IMR-90 (cell line): ENCODE measurements around the gene SLC24A3. TPM values are rescaled to one million over a fixed set of nuclear protein-coding genes. Genes with fewer than 3 reads are reported as not detected.

Experiments used
- ATAC-seq: fragments of 200-7000 bp; cut with Tn5 transposase; 2 replicates; pipeline ENCODE4 v1.9.1; 2020; ENCODE audit warnings: low read depth, mild to moderate bottlenecking, moderate library complexity
- BruUV-seq: library from RNA; stranded (reverse); fragments of 400-500 nt; replicated peaks from 2 replicates; lab custom pipeline; 2021; lab: Mats Ljungman, UMichigan
- CTCF ChIA-PET: fragments of 300-600 bp; formaldehyde crosslinking; extraction: SDS; loops from one replicate; lab custom pipeline; 2021; ENCODE audit warnings: antibody characterized with exemption; lab: Yijun Ruan, JAX
- POLR2A ChIA-PET: fragments of 300-600 bp; sonication (Branson Sonifier 250); formaldehyde crosslinking; loops from one replicate; lab custom pipeline; 2022; ENCODE audit warnings: antibody characterized with exemption; ENCODE audit not compliant: unreplicated experiment; lab: Charles Lee
- DNase-seq: peaks from one replicate; pipeline ENCODE4 v3.0.0; 2013
- H2AFZ ChIP-seq: replicated peaks from 2 replicates; pipeline ENCODE3; 2013; ENCODE audit warnings: low read length, mild to moderate bottlenecking; ENCODE audit not compliant: poor library complexity
- H2AK5ac ChIP-seq: 2 replicates; pipeline ENCODE4 v1.6.1; 2013; ENCODE audit warnings: low read depth, low read length, inconsistent platforms
- H2AK9ac ChIP-seq: replicated peaks from 2 replicates; pipeline ENCODE3; 2013; ENCODE audit warnings: mild to moderate bottlenecking, low read depth, low read length, moderate library complexity; ENCODE audit not compliant: poor library complexity
- H2BK120ac ChIP-seq: 2 replicates; pipeline ENCODE4 v1.6.1; 2013; ENCODE audit warnings: low read depth, low read length, inconsistent platforms
- H2BK15ac ChIP-seq: 3 replicates; pipeline ENCODE4 v1.6.1; 2013; ENCODE audit warnings: low read depth, low read length, inconsistent platforms
- H2BK20ac ChIP-seq: 2 replicates; pipeline ENCODE4 v1.6.1; 2013; ENCODE audit warnings: low read depth, mild to moderate bottlenecking, inconsistent platforms, low read length, moderate library complexity
- H2BK5ac ChIP-seq: 2 replicates; pipeline ENCODE4 v1.6.1; 2013; ENCODE audit warnings: mild to moderate bottlenecking, low read depth, low read length, inconsistent platforms; ENCODE audit not compliant: poor library complexity, severe bottlenecking
- H3K14ac ChIP-seq: replicated peaks from 2 replicates; pipeline ENCODE4 v1.6.1; 2013; ENCODE audit warnings: low read depth, low read length, inconsistent platforms
- H3K18ac ChIP-seq: 2 replicates; pipeline ENCODE4 v1.6.1; 2013; ENCODE audit warnings: low read depth, low read length, control low read depth
- H3K23ac ChIP-seq: 2 replicates; pipeline ENCODE4 v1.6.1; 2013; ENCODE audit warnings: low read depth, low read length, inconsistent platforms
- H3K27ac ChIP-seq: 2 replicates; pipeline ENCODE4 v1.5.1; 2013; ENCODE audit warnings: mild to moderate bottlenecking, control low read depth, low read length; ENCODE audit not compliant: insufficient read depth
- H3K27me3 ChIP-seq: 2 replicates; pipeline ENCODE4 v1.6.1; 2013; ENCODE audit warnings: low read length; ENCODE audit not compliant: control insufficient read depth, insufficient read depth
- H3K36me3 ChIP-seq: 2 replicates; pipeline ENCODE4 v1.6.1; 2013; ENCODE audit warnings: low read length, mixed read lengths; ENCODE audit not compliant: control insufficient read depth, insufficient read depth
- H3K4ac ChIP-seq: 2 replicates; pipeline ENCODE4 v1.6.1; 2013; ENCODE audit warnings: low read depth, low read length, inconsistent platforms
- H3K4me1 ChIP-seq: 2 replicates; pipeline ENCODE4 v1.6.1; 2013; ENCODE audit warnings: low read length, mixed read lengths; ENCODE audit not compliant: control insufficient read depth, insufficient read depth
- H3K4me2 ChIP-seq: 2 replicates; pipeline ENCODE4 v1.6.1; 2013; ENCODE audit warnings: low read depth, mild to moderate bottlenecking, control low read depth, low read length, moderate library complexity
- H3K4me3 ChIP-seq: 2 replicates; pipeline ENCODE4 v1.5.1; 2013; ENCODE audit warnings: low read depth, mild to moderate bottlenecking, control low read depth, low read length, moderate library complexity; ENCODE audit not compliant: insufficient read depth
- H3K56ac ChIP-seq: 2 replicates; pipeline ENCODE4 v1.6.1; 2013; ENCODE audit warnings: low read length, inconsistent platforms; ENCODE audit not compliant: insufficient read depth; ENCODE audit errors: extremely low read depth
- H3K79me1 ChIP-seq, 2 experiments: 2 replicates each; pipeline ENCODE4 v1.6.1; 2013; ENCODE audit warnings: low read length in 2 of 2, inconsistent platforms in 1 of 2, low read depth in 1 of 2
- H3K9ac ChIP-seq: 2 replicates; pipeline ENCODE4 v1.6.1; 2013; ENCODE audit warnings: low read depth, low read length, control low read depth
- H3K9me1 ChIP-seq: 2 replicates; pipeline ENCODE4 v1.6.1; 2013; ENCODE audit warnings: low read length, inconsistent platforms; ENCODE audit not compliant: insufficient read depth
- H3K9me3 ChIP-seq: 2 replicates; pipeline ENCODE4 v1.6.1; 2013; ENCODE audit warnings: low read length; ENCODE audit not compliant: control insufficient read depth, insufficient read depth
- H4K20me1 ChIP-seq: 2 replicates; pipeline ENCODE4 v1.6.1; 2013; ENCODE audit warnings: low read length, inconsistent platforms; ENCODE audit not compliant: insufficient read depth
- H4K5ac ChIP-seq: 2 replicates; pipeline ENCODE4 v1.6.1; 2013; ENCODE audit warnings: mild to moderate bottlenecking, low read depth, low read length, control low read depth
- H4K8ac ChIP-seq, 2 experiments: 2 replicates each; pipeline ENCODE4 v1.6.1; 2013; ENCODE audit warnings: low read depth in 2 of 2, low read length in 2 of 2, control low read depth in 1 of 2, inconsistent platforms in 1 of 2
- H4K91ac ChIP-seq: 2 replicates; pipeline ENCODE4 v1.6.1; 2013; ENCODE audit warnings: low read depth, low read length, inconsistent platforms; ENCODE audit not compliant: insufficient read depth
- BHLHE40 ChIP-seq: fragments of 150-350 bp; IDR thresholded peaks from 2 replicates; pipeline ENCODE4 v1.6.1; 2016; ENCODE audit warnings: mild to moderate bottlenecking, low read depth, low read length
- CEBPB ChIP-seq: IDR thresholded peaks from 2 replicates; pipeline ENCODE4 v1.6.1; 2012; ENCODE audit warnings: low read depth, low read length, improper control_type of control experiment
- CHD1 ChIP-seq: IDR thresholded peaks from 2 replicates; pipeline ENCODE4 v1.6.1; 2012; ENCODE audit warnings: low read depth, low read length, improper control_type of control experiment
- WGBS, 2 experiments: methylation state at CpG; one replicate each; pipeline versions ENCODE4 v1.1.5 to v1.1.7; 2013; ENCODE audit warnings: missing lambda C conversion rate in 2 of 2; ENCODE audit not compliant: insufficient read length in 1 of 2; ENCODE audit errors: extremely low coverage in 2 of 2; 5-methylcytosine and 5-hydroxymethylcytosine counted together
- dilution Hi-C: fragments of 300-500 bp; cut with HindIII; formaldehyde crosslinking; loops from one replicate; pipeline ENCODE4 v1.14.3; 2018; ENCODE audit warnings: low sequenced_read_pairs; ENCODE audit not compliant: unreplicated experiment
- in situ Hi-C: fragments of 300-500 bp; cut with MboI; formaldehyde crosslinking; loops from 3 replicates; pipeline ENCODE4 v1.14.3; 2019; ENCODE audit warnings: low sequenced_read_pairs, inconsistent platforms, mixed read lengths
- intact Hi-C: fragments of 100-400 bp; cut with micrococcal nuclease; formaldehyde crosslinking; loops from 2 replicates; pipeline ENCODE4 v1.10.0; 2022
- polyA plus RNA-seq, 3 experiments: library from polyadenylated mRNA; depleted of rRNA; stranded (reverse); fragments of >200 nt; gene quantifications; 2 replicates each; pipeline ENCODE4 v1.2.3, GENCODE V29; 2012; ENCODE audit warnings: low replicate concordance in 1 of 3
- total RNA-seq: library from RNA; depleted of rRNA; stranded (reverse); fragments of >200 nt; gene quantifications from 2 replicates; pipeline ENCODE4 v1.2.3, GENCODE V29; 2012

SLC24A3 gene
- total and polyA plus RNA-seq, 2 of the 4 experiments (the other 2 are of a cell fraction) = not detected

DNA sequence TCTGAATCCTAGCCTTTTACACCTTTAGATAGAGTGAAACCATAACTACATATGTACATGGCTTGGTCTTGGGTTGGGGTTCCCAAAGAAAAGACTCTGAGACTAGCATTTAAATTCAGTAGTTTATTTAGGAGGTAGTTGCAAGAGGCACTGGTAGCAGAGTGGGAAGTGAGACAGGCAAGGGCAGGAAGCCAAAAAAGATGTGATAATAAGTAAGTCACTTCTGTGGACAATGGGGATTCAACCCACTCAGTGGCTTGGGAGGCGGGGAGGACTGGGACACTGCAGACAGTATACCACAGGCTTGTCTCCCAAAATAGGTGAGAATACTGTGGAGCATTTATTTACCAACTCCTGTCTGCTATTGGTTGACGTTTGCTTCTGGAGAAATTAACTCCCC is 131.9 kb downstream of the SLC24A3 start:
- Histone ChIP-seq H3K14ac (no peak overlapping the region), H3K9me1 (no peaks in the 10 kb centered on the region), H2AK5ac (no peak overlapping the region), H2BK5ac (no peak overlapping the region), H3K79me1 (no peaks in the 10 kb centered on the region), H3K27me3 (no peaks in the 10 kb centered on the region), H3K4me2 (no peak overlapping the region), H2BK120ac (no peak overlapping the region), H3K27ac (no peak overlapping the region), H4K5ac (no peak overlapping the region), H2AFZ (no peak overlapping the region), H3K4me1 (no peaks in the 10 kb centered on the region), H3K23ac (no peak overlapping the region), H2BK15ac (no peak overlapping the region), H3K36me3 (no peaks in the 10 kb centered on the region), H4K91ac (no peak overlapping the region), H3K4me3 (no peak overlapping the region), H3K9ac (no peak overlapping the region), H2BK20ac (no peak overlapping the region), H4K8ac (no peak overlapping the region), H3K9me3 (no peaks in the 10 kb centered on the region), H3K4ac (no peak overlapping the region), H2AK9ac (no peak overlapping the region), H3K56ac (no peak overlapping the region), H3K18ac (no peak overlapping the region), H4K20me1 (no peaks in the 10 kb centered on the region)
- ChIA-PET POLR2A (no interaction called here), CTCF (no interaction called here)
- dilution Hi-C loops = no loop called here
- BruUV-seq = no TSS peak
- in situ Hi-C loops = no loop called here
- ATAC-seq = no peak
- DNase-seq = no peak
- no peak for TF ChIP-seq CEBPB
- TF ChIP-seq BHLHE40 = no peak
- no peak for TF ChIP-seq CHD1
- WGBS, 2 experiments = no CpG with 5 or more reads among the region's 2 CpGs
- intact Hi-C loops = no loop called here
